ENCODE results near the gene FASN. TPM values are rescaled to one million over a fixed set of nuclear protein-coding genes. Genes with fewer than 3 reads are reported as not detected.

Gene FASN
- total RNA-seq, 4 donors from 2014 or later: 30.3 to 63.6 (median 44.8) TPM

- DNase-seq (ENCODE audit: extremely low spot score): no peak
- no peak overlapping the region for H3K4me3 ChIP-seq
- H3K36me3 ChIP-seq: peaks cover 0 to 37% (median 20%) of the 10 kb centered on the region in 4 donors
- intact Hi-C loops (cut with DNase I): no loop called here
- 91% methylated on average over 8 of the region's 9 CpGs for WGBS
- no peaks in the 10 kb centered on the region for H3K27me3 ChIP-seq
- H3K9me3 ChIP-seq: no peaks in the 10 kb centered on the region
- H3K4me1 ChIP-seq: peaks cover 0 to 2% (median 0%) of the 10 kb centered on the region in 4 donors
- H3K27ac ChIP-seq (replicated peaks in 1 of 4): no peak overlapping the region
- TF ChIP-seq EP300 (IDR thresholded peaks at IDR 0.05) (no peak), POLR2A (IDR thresholded peaks at IDR 0.05; ENCODE audit: low read depth) (no peak), POLR2AphosphoS5 (IDR thresholded peaks at IDR 0.05) (no peak), CTCF (IDR thresholded peaks at IDR 0.05) (no peak)
Observed at GRCh38 chr17:82113422-82113821, 15.4 kb upstream of the FASN start.

- WGBS: 89% methylated on average over 6 of the region's 6 CpGs
- Histone ChIP-seq H3K4me1 (peaks cover 0 to 3% (median 1%) of the 10 kb centered on the region in 4 donors), H3K27ac (replicated peaks in 1 of 4) (no peak overlapping the region), H3K27me3 (no peaks in the 10 kb centered on the region), H3K9me3 (no peaks in the 10 kb centered on the region), H3K4me3 (no peak overlapping the region), H3K36me3 (peaks cover 0 to 37% (median 20%) of the 10 kb centered on the region in 4 donors)
- TF ChIP-seq EP300 (IDR thresholded peaks at IDR 0.05): no peak
- TF ChIP-seq POLR2A (IDR thresholded peaks at IDR 0.05; ENCODE audit: low read depth): no peak
- no peak for TF ChIP-seq CTCF (IDR thresholded peaks at IDR 0.05)
- no peak for TF ChIP-seq POLR2AphosphoS5 (IDR thresholded peaks at IDR 0.05)
- intact Hi-C loops (cut with DNase I): no loop called here
- DNase-seq (ENCODE audit: extremely low spot score): no peak
Observed at GRCh38 chr17:82112914-82113311, 14.9 kb upstream of the FASN start.

GRCh38 chr17:82112181-82112913 lies 14.3 kb upstream of the FASN start:
- H3K27me3 ChIP-seq: no peaks in the 10 kb centered on the region
- TF ChIP-seq POLR2A (IDR thresholded peaks at IDR 0.05; ENCODE audit: low read depth) (no peak), EP300 (IDR thresholded peaks at IDR 0.05) (no peak), POLR2AphosphoS5 (IDR thresholded peaks at IDR 0.05) (no peak), CTCF (IDR thresholded peaks at IDR 0.05) (no peak)
- H3K9me3 ChIP-seq: no peaks in the 10 kb centered on the region
- no peak overlapping the region for H3K27ac ChIP-seq (replicated peaks in 1 of 4)
- DNase-seq (ENCODE audit: extremely low spot score): no peak
- no peak overlapping the region for H3K4me3 ChIP-seq
- peaks cover 0 to 9% (median 4%) of the 10 kb centered on the region in 4 donors for H3K4me1 ChIP-seq
- peaks cover 0 to 37% (median 20%) of the 10 kb centered on the region in 4 donors for H3K36me3 ChIP-seq
- intact Hi-C loops (cut with DNase I): no loop called here
- 90% methylated on average over 18 of the region's 18 CpGs for WGBS

GRCh38 chr17:82110298-82110697 lies 12.3 kb upstream of the FASN start:
- H3K27ac ChIP-seq (replicated peaks in 1 of 4): no peak overlapping the region
- intact Hi-C loops (cut with DNase I): no loop called here
- no peak overlapping the region for H3K4me3 ChIP-seq
- no peaks in the 10 kb centered on the region for H3K27me3 ChIP-seq
- WGBS: 87% methylated on average over 3 of the region's 3 CpGs
- peaks cover 0 to 37% (median 19%) of the 10 kb centered on the region in 4 donors for H3K36me3 ChIP-seq
- peaks cover 17 to 29% (median 23%) of the 10 kb centered on the region in 4 donors for H3K4me1 ChIP-seq
- TF ChIP-seq EP300 (IDR thresholded peaks at IDR 0.05) (no peak), CTCF (IDR thresholded peaks at IDR 0.05) (no peak), POLR2AphosphoS5 (IDR thresholded peaks at IDR 0.05) (no peak), POLR2A (IDR thresholded peaks at IDR 0.05; ENCODE audit: low read depth) (no peak)
- H3K9me3 ChIP-seq: no peaks in the 10 kb centered on the region
- DNase-seq (ENCODE audit: extremely low spot score): no peak
